Femur (tissue), 1 donor: Measurements from ENCODE around the gene ACAD9.
"Not testable (repeated sequence)": the region's sequence is repeated elsewhere in the genome, so short reads cannot be mapped to it uniquely, and the experiment has no call there.

Experiments used
- DNase-seq: peaks from one replicate; pipeline ENCODE4 v3.0.0-alpha.2; 2017

ACAD9 gene

GRCh38 chr3:128879125-128879969, at the start of gene ACAD9:
TSS of gene ACAD9 (plus strand) at chr3:128879620. CDS start at chr3:128879692, 72 bp downstream.
- DNase-seq = peak; percentile 99

GRCh38 chr3:128829925-128830625, 49.3 kb upstream of the ACAD9 start:
- not testable (repeated sequence) for DNase-seq

GRCh38 chr3:128830762-128831161, 48.7 kb upstream of the ACAD9 start:
- not testable (repeated sequence) for DNase-seq

- not testable (repeated sequence) for DNase-seq
Measured at GRCh38 chr3:128832979-128833378, 46.4 kb upstream of the ACAD9 start.

GRCh38 chr3:128835096-128835495, 44.3 kb upstream of the ACAD9 start:
- no peak for DNase-seq

GRCh38 chr3:128841926-128842920, 37.2 kb upstream of the ACAD9 start:
- DNase-seq = no peak

- no peak for DNase-seq
Measured at GRCh38 chr3:128844502-128844901, 34.9 kb upstream of the ACAD9 start.

- DNase-seq = no peak
Measured at GRCh38 chr3:128845119-128845777, 34.2 kb upstream of the ACAD9 start.

GRCh38 chr3:128845778-128846485, 33.5 kb upstream of the ACAD9 start:
- peak; percentile 90 for DNase-seq

- peak; percentile 40 for DNase-seq
Measured at GRCh38 chr3:128846486-128846891, 32.9 kb upstream of the ACAD9 start.

- DNase-seq = no peak
Measured at GRCh38 chr3:128847666-128848370, 31.6 kb upstream of the ACAD9 start.

GRCh38 chr3:128848936-128849335, 30.5 kb upstream of the ACAD9 start:
- no peak for DNase-seq

- DNase-seq = peak; percentile 36
Measured at GRCh38 chr3:128849911-128850455, 29.4 kb upstream of the ACAD9 start.

GRCh38 chr3:128850544-128850943, 28.9 kb upstream of the ACAD9 start:
- no peak for DNase-seq

- no peak for DNase-seq
Measured at GRCh38 chr3:128851601-128852000, 27.8 kb upstream of the ACAD9 start.

GRCh38 chr3:128853826-128854225, 25.6 kb upstream of the ACAD9 start:
- no peak for DNase-seq

GRCh38 chr3:128854475-128854874, 24.9 kb upstream of the ACAD9 start:
- no peak for DNase-seq

- DNase-seq = no peak
Measured at GRCh38 chr3:128855569-128855968, 23.9 kb upstream of the ACAD9 start.

GRCh38 chr3:128858167-128858566, 21.3 kb upstream of the ACAD9 start:
- no peak for DNase-seq

- no peak for DNase-seq
Measured at GRCh38 chr3:128859630-128860029, 19.8 kb upstream of the ACAD9 start.

GRCh38 chr3:128861491-128861890, 17.9 kb upstream of the ACAD9 start:
- no peak for DNase-seq
